Neural progenitor cell (in vitro differentiated cells): ENCODE results near the gene BMPR1A. TPM values are rescaled to one million over a fixed set of nuclear protein-coding genes. Genes with fewer than 3 reads are reported as not detected.

Experiments
- DNase-seq: peaks from one replicate; pipeline ENCODE4 v3.0.0-alpha.2; 2016; ENCODE audit warnings: low spot score
- H2AFZ ChIP-seq: fragments of 200-600 bp; sonication (generic); replicated peaks from 2 replicates; pipeline ENCODE4 v1.6.1; 2016; ENCODE audit warnings: antibody characterized with exemption
- H3F3A ChIP-seq: fragments of 200-600 bp; sonication (generic); 2 replicates; pipeline ENCODE4 v1.6.1; 2016; ENCODE audit warnings: antibody characterized with exemption, low read depth
- H3K27ac ChIP-seq: fragments of 200-600 bp; sonication (generic); 2 replicates; pipeline ENCODE4 v1.5.1; 2016; ENCODE audit warnings: mild to moderate bottlenecking
- H3K27me3 ChIP-seq: fragments of 200-600 bp; sonication (generic); 2 replicates; pipeline ENCODE4 v1.6.1; 2016; ENCODE audit warnings: mild to moderate bottlenecking, moderate library complexity
- H3K36me3 ChIP-seq: fragments of 200-600 bp; sonication (generic); 2 replicates; pipeline ENCODE4 v1.5.1; 2016
- H3K4me1 ChIP-seq: fragments of 200-600 bp; sonication (generic); 2 replicates; pipeline ENCODE4 v1.6.1; 2016; ENCODE audit warnings: mixed run types
- H3K4me2 ChIP-seq: fragments of 200-600 bp; sonication (generic); 2 replicates; pipeline ENCODE4 v1.6.1; 2016
- H3K4me3 ChIP-seq: fragments of 200-600 bp; sonication (generic); 2 replicates; pipeline ENCODE4 v1.5.1; 2016
- H3K79me2 ChIP-seq: fragments of 200-600 bp; sonication (generic); 2 replicates; pipeline ENCODE4 v1.6.1; 2016; ENCODE audit warnings: low read depth
- H3K9ac ChIP-seq: fragments of 200-600 bp; sonication (generic); 2 replicates; pipeline ENCODE4 v1.6.1; 2016
- H3K9me3 ChIP-seq: fragments of 200-600 bp; sonication (generic); 2 replicates; pipeline ENCODE4 v1.5.1; 2016; ENCODE audit warnings: low read depth
- H4K20me1 ChIP-seq: fragments of 200-600 bp; sonication (generic); 2 replicates; pipeline ENCODE4 v1.6.1; 2016; ENCODE audit warnings: low read depth
- H3K27ac Mint-ChIP-seq: 3 replicates; pipeline ENCODE4 v1.8.0; 2021; ENCODE audit warnings: mixed read lengths
- H3K27me3 Mint-ChIP-seq: 2 replicates; pipeline ENCODE4 v1.8.0; 2022; ENCODE audit warnings: low read depth, mild to moderate bottlenecking, inconsistent platforms, moderate library complexity, mixed read lengths; ENCODE audit not compliant: insufficient read depth
- H3K36me3 Mint-ChIP-seq: 3 replicates; pipeline ENCODE4 v1.8.0; 2021; ENCODE audit warnings: mixed read lengths
- H3K4me1 Mint-ChIP-seq: 3 replicates; pipeline ENCODE4 v1.8.0; 2021; ENCODE audit warnings: mixed read lengths
- H3K4me3 Mint-ChIP-seq: 3 replicates; pipeline ENCODE4 v1.8.0; 2021; ENCODE audit warnings: mild to moderate bottlenecking, moderate library complexity, mixed read lengths
- H3K9me3 Mint-ChIP-seq: 3 replicates; pipeline ENCODE4 v1.8.0; 2020; ENCODE audit warnings: mixed read lengths
- EZH2 ChIP-seq: fragments of 200-600 bp; sonication (generic); IDR thresholded peaks from 2 replicates; pipeline ENCODE4 v1.6.1; 2017; ENCODE audit warnings: antibody characterized with exemption, mild to moderate bottlenecking, moderate library complexity
- EZH2phosphoT487 ChIP-seq: fragments of 200-600 bp; sonication (generic); IDR thresholded peaks from 2 replicates; pipeline ENCODE4 v1.6.1; 2017; ENCODE audit warnings: antibody characterized with exemption
- total RNA-seq: library from RNA; depleted of rRNA; stranded (reverse); fragments of >200 nt; gene quantifications from 2 replicates; pipeline ENCODE4 v1.2.3, GENCODE V29; 2015; ENCODE audit warnings: low replicate concordance
- TF ChIP-seq, protein P1 (sequence below): fragments of 200-600 bp; sonication (generic); IDR thresholded peaks from 2 replicates; pipeline ENCODE4 v1.5.1; 2017; ENCODE audit warnings: antibody characterized with exemption, mild to moderate bottlenecking

Gene BMPR1A
- total RNA-seq, 1 donor from 2014 or later: 76.2 TPM

DNA sequence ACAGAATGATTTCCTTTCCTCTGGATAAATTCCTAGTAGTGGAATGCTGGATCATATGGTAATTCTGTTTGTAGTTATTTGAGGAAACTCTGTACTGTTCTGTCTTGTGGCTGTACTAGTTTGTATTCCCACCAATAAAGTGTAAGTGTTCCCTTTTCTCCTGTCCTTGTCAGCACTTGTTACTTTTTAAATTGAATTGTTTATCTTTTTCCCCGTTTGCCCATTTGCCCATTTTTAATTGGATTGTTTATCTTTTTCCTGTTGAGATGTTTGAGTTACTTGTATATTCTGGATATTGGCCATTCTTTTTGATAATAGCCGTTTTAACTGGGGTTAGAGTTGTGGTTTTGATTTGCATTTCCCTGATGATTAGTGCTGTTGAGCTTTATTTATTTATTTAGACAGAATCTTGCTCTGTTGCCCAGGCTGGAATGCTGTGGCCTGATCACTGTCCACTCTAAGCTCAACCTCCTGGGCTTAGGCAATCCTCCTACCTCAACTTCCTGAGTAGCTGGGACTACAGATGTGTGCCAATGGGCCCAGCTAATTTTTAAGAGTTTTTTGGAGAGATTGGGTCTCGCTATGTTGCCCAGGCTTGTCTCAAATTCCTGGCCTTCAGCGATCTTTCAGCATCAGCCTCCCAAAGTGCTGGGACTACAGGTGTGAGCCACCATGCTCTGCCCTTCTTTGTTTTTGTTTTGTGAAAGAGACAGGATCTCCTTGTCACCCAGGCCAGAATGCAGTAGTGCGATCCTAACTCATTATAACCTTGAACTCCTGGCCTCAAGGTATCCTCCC is 23.0 kb downstream of the BMPR1A start:
- Histone ChIP-seq H3K9me3 (no peaks in the 10 kb centered on the region), H2AFZ (no peak overlapping the region), H3F3A (peaks cover 9% of the 10 kb centered on the region), H3K27ac (no peak overlapping the region), H3K4me3 (no peak overlapping the region), H3K27me3 (no peaks in the 10 kb centered on the region), H4K20me1 (peaks cover 63% of the 10 kb centered on the region), H3K9ac (no peak overlapping the region), H3K4me1 (peaks cover 22% of the 10 kb centered on the region), H3K4me2 (no peak overlapping the region), H3K79me2 (peaks cover 100% of the 10 kb centered on the region), H3K36me3 (no peaks in the 10 kb centered on the region)
- no peak overlapping the region for H3K4me3 Mint-ChIP-seq
- peaks cover 12% of the 10 kb centered on the region for H3K4me1 Mint-ChIP-seq
- no peak overlapping the region for H3K27ac Mint-ChIP-seq
- no peak for DNase-seq
- H3K36me3 Mint-ChIP-seq: peaks cover 47% of the 10 kb centered on the region
- TF ChIP-seq EZH2phosphoT487 (no peak), EZH2 (no peak)
- TF ChIP-seq, protein P1, sequence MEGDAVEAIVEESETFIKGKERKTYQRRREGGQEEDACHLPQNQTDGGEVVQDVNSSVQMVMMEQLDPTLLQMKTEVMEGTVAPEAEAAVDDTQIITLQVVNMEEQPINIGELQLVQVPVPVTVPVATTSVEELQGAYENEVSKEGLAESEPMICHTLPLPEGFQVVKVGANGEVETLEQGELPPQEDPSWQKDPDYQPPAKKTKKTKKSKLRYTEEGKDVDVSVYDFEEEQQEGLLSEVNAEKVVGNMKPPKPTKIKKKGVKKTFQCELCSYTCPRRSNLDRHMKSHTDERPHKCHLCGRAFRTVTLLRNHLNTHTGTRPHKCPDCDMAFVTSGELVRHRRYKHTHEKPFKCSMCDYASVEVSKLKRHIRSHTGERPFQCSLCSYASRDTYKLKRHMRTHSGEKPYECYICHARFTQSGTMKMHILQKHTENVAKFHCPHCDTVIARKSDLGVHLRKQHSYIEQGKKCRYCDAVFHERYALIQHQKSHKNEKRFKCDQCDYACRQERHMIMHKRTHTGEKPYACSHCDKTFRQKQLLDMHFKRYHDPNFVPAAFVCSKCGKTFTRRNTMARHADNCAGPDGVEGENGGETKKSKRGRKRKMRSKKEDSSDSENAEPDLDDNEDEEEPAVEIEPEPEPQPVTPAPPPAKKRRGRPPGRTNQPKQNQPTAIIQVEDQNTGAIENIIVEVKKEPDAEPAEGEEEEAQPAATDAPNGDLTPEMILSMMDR: no peak
- peaks cover 41% of the 10 kb centered on the region for H3K9me3 Mint-ChIP-seq
- no peaks in the 10 kb centered on the region for H3K27me3 Mint-ChIP-seq

- Histone ChIP-seq H3F3A (peaks cover 22% of the 10 kb centered on the region), H3K27ac (no peak overlapping the region), H3K4me1 (peaks cover 30% of the 10 kb centered on the region), H3K9ac (no peak overlapping the region), H3K79me2 (peaks cover 100% of the 10 kb centered on the region), H3K36me3 (no peaks in the 10 kb centered on the region), H3K4me3 (no peak overlapping the region), H2AFZ (no peak overlapping the region), H3K9me3 (no peaks in the 10 kb centered on the region), H3K4me2 (no peak overlapping the region), H4K20me1 (peaks cover 60% of the 10 kb centered on the region), H3K27me3 (no peaks in the 10 kb centered on the region)
- Mint-ChIP-seq H3K36me3 (peaks cover 53% of the 10 kb centered on the region), H3K4me1 (peaks cover 7% of the 10 kb centered on the region), H3K27me3 (no peaks in the 10 kb centered on the region), H3K9me3 (peaks cover 53% of the 10 kb centered on the region), H3K27ac (no peak overlapping the region), H3K4me3 (no peak overlapping the region)
- DNase-seq: no peak
- TF ChIP-seq, protein P1: no peak
These were observed 26.4 kb downstream of the BMPR1A start for GRCh38 chr10:86782701-86783418.

GRCh38 chr10:86785037-86785436 is 28.6 kb downstream of the BMPR1A start:
- DNase-seq: no peak
- Histone ChIP-seq H3K36me3 (no peaks in the 10 kb centered on the region), H3K27ac (peak overlapping the region; percentile 64), H4K20me1 (peaks cover 58% of the 10 kb centered on the region), H3K9ac (no peak overlapping the region), H3K79me2 (peaks cover 100% of the 10 kb centered on the region), H3K4me1 (peaks cover 30% of the 10 kb centered on the region), H3K9me3 (no peaks in the 10 kb centered on the region), H3K4me2 (peak overlapping the region; percentile 69), H2AFZ (no peak overlapping the region), H3K27me3 (no peaks in the 10 kb centered on the region), H3F3A (peaks cover 22% of the 10 kb centered on the region), H3K4me3 (no peak overlapping the region)
- Mint-ChIP-seq H3K4me1 (peaks cover 7% of the 10 kb centered on the region), H3K36me3 (peaks cover 45% of the 10 kb centered on the region), H3K4me3 (no peak overlapping the region), H3K27me3 (no peaks in the 10 kb centered on the region), H3K9me3 (peaks cover 54% of the 10 kb centered on the region), H3K27ac (no peak overlapping the region)
- TF ChIP-seq EZH2phosphoT487: no peak
- TF ChIP-seq EZH2: no peak
- TF ChIP-seq, protein P1: no peak
